Caco-2 (cell line): ENCODE results near the gene LRRC75A. TPM values are rescaled to one million over a fixed set of nuclear protein-coding genes. Genes with fewer than 3 reads are reported as not detected.
"Not testable (repeated sequence)": the region's sequence is repeated elsewhere in the genome, so short reads cannot be mapped to it uniquely, and the experiment has no call there.

ENCODE experiments used
- BruUV-seq: library from RNA; stranded (reverse); fragments of 400-500 nt; replicated peaks from 2 replicates; lab custom pipeline; 2021; lab: Mats Ljungman, UMichigan
- CTCF ChIA-PET: fragments of 300-600 bp; sonication (Branson Sonifier 250); formaldehyde crosslinking; loops from one replicate; lab custom pipeline; 2022; ENCODE audit warnings: antibody characterized with exemption; lab: Charles Lee
- POLR2A ChIA-PET: fragments of 300-600 bp; sonication (Branson Sonifier 250); formaldehyde crosslinking; loops from one replicate; lab custom pipeline; 2022; ENCODE audit warnings: antibody characterized with exemption; lab: Charles Lee
- DNase-seq, 2 experiments: peaks; one replicate each; pipeline versions ENCODE4 v3.0.0 to v3.0.0-alpha.2; 2020 to 2022
- H3K27me3 ChIP-seq: replicated peaks from 2 replicates; pipeline ENCODE4 v1.6.0; 2011; ENCODE audit warnings: low read length; ENCODE audit not compliant: control insufficient read depth, insufficient read depth
- H3K36me3 ChIP-seq: 2 replicates; pipeline ENCODE4 v1.5.1; 2011; ENCODE audit warnings: low read length; ENCODE audit not compliant: control insufficient read depth, insufficient read depth
- H3K4me1 ChIP-seq: fragments of 250-450 bp; sonication (Bioruptor Pico); 2 replicates; pipeline ENCODE4 v1.5.1; 2020; ENCODE audit warnings: mild to moderate bottlenecking
- H3K4me3 ChIP-seq: 2 replicates; pipeline ENCODE4 v1.5.1; 2011; ENCODE audit warnings: low read depth, mild to moderate bottlenecking, control low read depth, low read length
- H3K9me3 ChIP-seq: fragments of 250-450 bp; sonication (Bioruptor Pico); 2 replicates; pipeline ENCODE4 v1.5.1; 2020; ENCODE audit warnings: mild to moderate bottlenecking, moderate library complexity
- H3K27ac Mint-ChIP-seq: one replicate; pipeline ENCODE4 v1.8.0; 2022; ENCODE audit warnings: mixed read lengths; ENCODE audit not compliant: unreplicated experiment
- H3K27me3 Mint-ChIP-seq: one replicate; pipeline ENCODE4 v1.8.0; 2022; ENCODE audit warnings: mixed read lengths; ENCODE audit not compliant: insufficient read depth, unreplicated experiment
- H3K36me3 Mint-ChIP-seq: one replicate; pipeline ENCODE4 v1.8.0; 2022; ENCODE audit warnings: mild to moderate bottlenecking, mixed read lengths; ENCODE audit not compliant: insufficient read depth, unreplicated experiment
- H3K4me1 Mint-ChIP-seq: one replicate; pipeline ENCODE4 v1.8.0; 2022; ENCODE audit warnings: low read depth, mixed read lengths; ENCODE audit not compliant: unreplicated experiment
- H3K4me3 Mint-ChIP-seq: one replicate; pipeline ENCODE4 v1.8.0; 2022; ENCODE audit warnings: mild to moderate bottlenecking, moderate library complexity, mixed read lengths; ENCODE audit not compliant: unreplicated experiment
- H3K9me3 Mint-ChIP-seq: one replicate; pipeline ENCODE4 v1.8.0; 2022; ENCODE audit warnings: mixed read lengths; ENCODE audit not compliant: unreplicated experiment
- intact Hi-C: fragments of 100-400 bp; cut with micrococcal nuclease; formaldehyde crosslinking; loops from one replicate; pipeline ENCODE4 v1.10.0; 2022; ENCODE audit not compliant: unreplicated experiment
- total RNA-seq: library from RNA; stranded (reverse); gene quantifications from 2 replicates; pipeline ENCODE4 v1.2.3, GENCODE V29; 2022
- TF ChIP-seq, protein P1 (sequence below), 2 experiments: fragments of 200-600 bp in 1 of 2; IDR thresholded peaks; 1 replicate in 1 of 2; 2 replicates in 1 of 2; pipeline versions ENCODE4 v1.5.1 to v1.8.0; 2011 to 2022; ENCODE audit warnings: antibody characterized with exemption in 1 of 2, control low read depth in 1 of 2, inconsistent platforms in 1 of 2, low read depth in 1 of 2, low read length in 1 of 2, mild to moderate bottlenecking in 1 of 2, moderate library complexity in 1 of 2; ENCODE audit not compliant: insufficient read depth in 1 of 2, severe bottlenecking in 1 of 2, unreplicated experiment in 1 of 2

Gene LRRC75A
- total RNA-seq, 1 experiment from 2014 or later: 4.5 TPM

DNA sequence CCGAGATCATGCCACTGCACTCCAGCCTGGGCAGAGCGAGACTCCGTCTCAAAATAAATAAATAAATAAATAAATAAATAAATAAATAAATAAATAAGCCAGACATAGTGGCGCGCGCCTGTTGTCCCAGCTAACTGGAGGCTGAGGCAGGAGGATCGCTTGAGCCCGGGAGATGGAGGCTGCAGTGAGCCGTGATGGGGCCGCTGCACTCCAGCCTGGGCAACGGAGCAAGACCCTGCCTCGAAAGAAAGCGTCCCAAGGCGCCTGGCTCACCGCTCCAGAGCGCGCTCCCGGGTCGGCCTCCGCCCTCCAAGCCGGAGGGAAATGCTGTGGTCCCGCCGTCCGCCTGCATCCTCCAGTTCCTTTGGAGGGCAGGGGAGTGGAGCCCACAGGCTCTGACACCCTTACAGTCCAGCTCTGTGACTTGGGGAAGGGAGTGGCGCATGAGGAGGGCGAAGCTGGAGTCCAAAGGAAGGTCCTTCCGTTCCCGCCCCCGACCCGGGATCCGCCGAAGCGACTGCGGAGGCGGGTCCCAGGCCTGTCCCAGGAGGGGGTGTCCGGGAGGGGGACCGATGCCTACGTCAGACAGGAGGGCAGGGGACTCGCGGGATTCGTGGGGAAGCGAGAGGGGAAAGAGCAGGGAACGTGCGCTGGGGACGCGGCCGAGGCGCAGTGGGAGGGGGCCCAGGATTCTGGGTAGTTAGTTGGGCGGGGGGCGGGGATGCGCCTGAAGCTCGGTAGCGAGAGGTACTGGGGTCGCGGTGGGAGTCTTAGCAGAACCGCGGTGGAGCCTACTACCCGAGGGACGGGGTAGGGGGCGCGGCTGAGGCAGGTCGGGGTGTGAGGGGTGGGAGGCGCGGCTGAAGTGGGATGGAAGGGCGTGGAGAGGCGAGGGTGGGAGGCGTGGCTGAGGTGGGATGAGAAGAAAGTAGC is 85.0 kb downstream of the LRRC75A start:
- Mint-ChIP-seq H3K27me3 (no peaks in the 10 kb centered on the region), H3K36me3 (no peaks in the 10 kb centered on the region), H3K4me3 (peak overlapping the region; percentile 71), H3K9me3 (no peaks in the 10 kb centered on the region), H3K27ac (no peak overlapping the region), H3K4me1 (peaks cover 13% of the 10 kb centered on the region)
- TF ChIP-seq, protein P1, sequence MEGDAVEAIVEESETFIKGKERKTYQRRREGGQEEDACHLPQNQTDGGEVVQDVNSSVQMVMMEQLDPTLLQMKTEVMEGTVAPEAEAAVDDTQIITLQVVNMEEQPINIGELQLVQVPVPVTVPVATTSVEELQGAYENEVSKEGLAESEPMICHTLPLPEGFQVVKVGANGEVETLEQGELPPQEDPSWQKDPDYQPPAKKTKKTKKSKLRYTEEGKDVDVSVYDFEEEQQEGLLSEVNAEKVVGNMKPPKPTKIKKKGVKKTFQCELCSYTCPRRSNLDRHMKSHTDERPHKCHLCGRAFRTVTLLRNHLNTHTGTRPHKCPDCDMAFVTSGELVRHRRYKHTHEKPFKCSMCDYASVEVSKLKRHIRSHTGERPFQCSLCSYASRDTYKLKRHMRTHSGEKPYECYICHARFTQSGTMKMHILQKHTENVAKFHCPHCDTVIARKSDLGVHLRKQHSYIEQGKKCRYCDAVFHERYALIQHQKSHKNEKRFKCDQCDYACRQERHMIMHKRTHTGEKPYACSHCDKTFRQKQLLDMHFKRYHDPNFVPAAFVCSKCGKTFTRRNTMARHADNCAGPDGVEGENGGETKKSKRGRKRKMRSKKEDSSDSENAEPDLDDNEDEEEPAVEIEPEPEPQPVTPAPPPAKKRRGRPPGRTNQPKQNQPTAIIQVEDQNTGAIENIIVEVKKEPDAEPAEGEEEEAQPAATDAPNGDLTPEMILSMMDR (IDR thresholded peaks at IDR 0.05; ENCODE audit: insufficient read depth in 1 of 2, low read depth in 1 of 2, low read length in 1 of 2, severe bottlenecking in 1 of 2, unreplicated experiment in 1 of 2): peak in 1 of 2 experiments; percentile 14
- no TSS peak for BruUV-seq
- ChIA-PET POLR2A (interaction anchor here (0.5 to 0.9 kb wide), 2 partner anchors 21 to 32 kb away, joined by 3 read pairs; no protein-coding TSS in a partner anchor), CTCF (interaction anchor here (0.6 kb wide), 1 partner anchor 896 kb away, joined by 7 read pairs; no protein-coding TSS in a partner anchor)
- Histone ChIP-seq H3K4me1 (no peaks in the 10 kb centered on the region), H3K4me3 (peak overlapping the region; percentile 62), H3K36me3 (no peaks in the 10 kb centered on the region), H3K9me3 (no peaks in the 10 kb centered on the region), H3K27me3 (no peaks in the 10 kb centered on the region)
- intact Hi-C loops: no loop called here
- DNase-seq: peak; percentile 52 to 64

DNA sequence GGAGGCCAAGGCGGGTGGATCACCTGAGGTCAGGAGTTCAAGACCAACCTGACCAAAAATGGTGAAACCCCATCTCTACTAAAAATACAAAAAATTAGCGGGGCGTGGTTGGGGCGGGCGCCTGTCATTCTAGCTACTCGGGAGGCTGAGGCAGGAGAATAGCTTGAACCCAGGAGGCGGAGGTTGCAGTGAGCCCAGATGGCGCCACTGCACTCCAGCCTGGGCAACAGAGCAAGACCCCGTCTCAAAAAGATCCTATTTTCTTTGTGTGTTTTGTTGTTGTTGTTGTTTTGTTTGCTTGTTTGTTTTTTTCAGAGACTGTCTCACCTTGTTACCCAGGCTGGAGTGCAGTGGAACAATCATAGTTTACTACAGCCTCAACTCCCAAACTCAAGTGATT is 88.1 kb downstream of the LRRC75A start:
- BruUV-seq, H3K4me3 ChIP-seq, intact Hi-C loops, POLR2A ChIA-PET, H3K4me3 Mint-ChIP-seq, H3K9me3 Mint-ChIP-seq, H3K27me3 ChIP-seq, H3K36me3 Mint-ChIP-seq, CTCF ChIA-PET, H3K27me3 Mint-ChIP-seq, H3K4me1 ChIP-seq, DNase-seq, H3K36me3 ChIP-seq, H3K27ac Mint-ChIP-seq, H3K9me3 ChIP-seq: not testable (repeated sequence)
- H3K4me1 Mint-ChIP-seq: peaks cover 20% of the 10 kb centered on the region

DNA sequence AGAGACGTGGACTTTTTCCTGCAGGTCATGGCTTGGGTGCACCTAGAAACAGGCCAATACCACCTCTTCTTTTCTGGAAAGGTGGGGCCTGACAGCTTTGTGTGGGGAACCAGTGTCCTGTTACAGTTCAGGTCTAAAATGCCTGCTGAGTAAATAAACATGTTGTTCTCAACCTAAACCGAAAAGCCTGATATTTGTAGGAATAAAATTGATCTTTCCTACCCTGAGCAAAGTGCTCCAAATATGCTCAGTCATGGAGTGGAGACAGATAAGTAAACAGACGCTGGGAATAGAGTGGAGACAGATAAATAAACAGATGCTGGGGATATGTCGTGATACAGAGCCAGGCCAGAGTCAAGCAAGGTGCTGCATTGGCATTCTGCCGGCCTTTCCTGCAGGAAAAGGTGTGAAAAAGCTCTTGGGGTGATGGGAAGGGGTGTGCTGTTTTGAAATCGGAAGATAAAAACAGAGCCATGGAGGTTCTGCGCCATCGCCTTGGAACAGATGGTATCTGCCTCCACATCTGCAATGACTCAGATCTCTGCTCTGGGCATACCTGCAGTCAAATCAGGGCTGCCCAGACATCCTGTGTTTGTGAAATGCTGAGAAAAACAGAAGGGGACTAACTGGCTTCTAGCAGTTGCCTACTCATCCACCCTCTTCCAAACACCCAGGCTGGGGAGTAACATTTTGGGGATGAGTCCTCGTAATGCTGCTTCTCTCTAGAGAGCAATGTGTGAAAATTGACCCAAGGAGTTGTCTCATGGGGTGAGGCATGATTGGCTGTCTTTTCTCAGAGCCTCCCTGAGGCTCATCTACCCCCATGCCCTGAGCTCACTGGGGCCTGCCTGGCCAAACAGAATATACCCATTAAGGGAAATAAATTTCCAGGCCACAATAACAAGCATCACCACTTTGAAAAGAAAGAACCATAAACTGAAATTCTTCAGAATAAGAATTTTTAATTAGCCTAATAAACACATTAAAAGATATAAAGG is 93.4 kb downstream of the LRRC75A start:
- no peaks in the 10 kb centered on the region for H3K36me3 Mint-ChIP-seq
- no peak overlapping the region for H3K27ac Mint-ChIP-seq
- Histone ChIP-seq H3K36me3 (no peaks in the 10 kb centered on the region), H3K4me3 (no peak overlapping the region), H3K27me3 (no peaks in the 10 kb centered on the region), H3K9me3 (no peaks in the 10 kb centered on the region), H3K4me1 (peaks cover 11% of the 10 kb centered on the region; the same call in 1 of the 2 replicates)
- no peaks in the 10 kb centered on the region for H3K9me3 Mint-ChIP-seq
- TF ChIP-seq, protein P1 (IDR thresholded peaks at IDR 0.05; ENCODE audit: insufficient read depth in 1 of 2, low read depth in 1 of 2, low read length in 1 of 2, severe bottlenecking in 1 of 2, unreplicated experiment in 1 of 2): no peak
- H3K4me1 Mint-ChIP-seq: peaks cover 31% of the 10 kb centered on the region
- H3K27me3 Mint-ChIP-seq: no peaks in the 10 kb centered on the region
- H3K4me3 Mint-ChIP-seq: no peak overlapping the region
- POLR2A ChIA-PET: no interaction called here
- intact Hi-C loops: no loop called here
- no peak for DNase-seq
- no TSS peak for BruUV-seq
- CTCF ChIA-PET: no interaction called here

DNA sequence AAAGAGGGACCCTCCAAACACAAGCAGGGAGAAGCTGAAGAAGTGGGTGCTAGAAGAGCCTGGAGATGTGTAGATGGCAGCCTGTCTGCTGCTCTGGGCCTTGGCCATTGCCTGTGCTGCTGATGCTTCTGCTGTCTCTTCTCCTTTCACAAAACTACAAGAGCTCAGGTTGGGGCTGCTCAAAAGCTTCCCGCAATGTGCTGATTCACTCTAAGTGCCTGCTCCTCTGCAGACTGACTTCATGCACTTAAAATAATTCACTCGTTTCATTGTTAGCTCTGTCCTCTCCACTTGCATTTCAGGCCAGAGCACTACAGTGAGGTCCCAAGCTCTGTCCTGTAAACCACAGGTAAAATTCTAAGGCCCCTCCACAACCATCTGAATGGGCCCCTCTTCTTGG is 95.3 kb downstream of the LRRC75A start:
- H3K27ac Mint-ChIP-seq, BruUV-seq, H3K27me3 ChIP-seq, H3K9me3 Mint-ChIP-seq, H3K4me3 ChIP-seq, H3K36me3 Mint-ChIP-seq, H3K36me3 ChIP-seq, intact Hi-C loops, POLR2A ChIA-PET, DNase-seq, H3K4me3 Mint-ChIP-seq, H3K9me3 ChIP-seq, H3K27me3 Mint-ChIP-seq: not testable (repeated sequence)
- H3K4me1 Mint-ChIP-seq: peaks cover 31% of the 10 kb centered on the region
- peaks cover 11% of the 10 kb centered on the region; the same call in 1 of the 2 replicates for H3K4me1 ChIP-seq
- CTCF ChIA-PET: interaction anchor here (1.2 kb wide), 1 partner anchor 111 kb away, joined by 3 read pairs; no protein-coding TSS in a partner anchor

DNA sequence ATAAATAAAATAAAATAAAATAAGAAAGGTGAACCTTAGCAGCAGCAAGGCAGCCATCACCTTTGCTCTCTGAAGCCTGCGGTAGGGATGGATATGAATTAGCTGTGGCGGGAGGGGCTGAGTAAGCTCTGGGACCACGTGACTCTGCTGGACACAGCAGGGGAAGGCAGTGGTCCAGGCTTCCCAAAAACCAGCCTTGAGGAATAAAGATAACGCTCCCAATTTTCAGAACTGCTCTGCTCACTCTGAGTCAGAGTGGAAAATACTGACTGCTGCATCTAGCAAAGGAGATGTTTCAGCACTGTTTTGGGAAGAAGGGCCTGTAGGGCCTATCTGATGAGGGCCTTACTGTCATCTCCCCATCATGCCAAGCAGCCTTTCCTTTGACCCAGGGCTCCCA is 96.1 kb downstream of the LRRC75A start:
- H3K9me3 Mint-ChIP-seq, H3K27me3 ChIP-seq, H3K36me3 ChIP-seq, H3K27ac Mint-ChIP-seq, POLR2A ChIA-PET, H3K9me3 ChIP-seq, BruUV-seq, CTCF ChIA-PET, H3K4me3 ChIP-seq, intact Hi-C loops, H3K27me3 Mint-ChIP-seq, H3K36me3 Mint-ChIP-seq, DNase-seq, H3K4me3 Mint-ChIP-seq: not testable (repeated sequence)
- peaks cover 30% of the 10 kb centered on the region for H3K4me1 Mint-ChIP-seq
- H3K4me1 ChIP-seq: peaks cover 11% of the 10 kb centered on the region; the same call in 1 of the 2 replicates
